Measurements from ENCODE around the gene CTXND1.
"Not testable (repeated sequence)": the region's sequence is repeated elsewhere in the genome, so short reads cannot be mapped to it uniquely, and the experiment has no call there.

CTXND1 gene

DNA sequence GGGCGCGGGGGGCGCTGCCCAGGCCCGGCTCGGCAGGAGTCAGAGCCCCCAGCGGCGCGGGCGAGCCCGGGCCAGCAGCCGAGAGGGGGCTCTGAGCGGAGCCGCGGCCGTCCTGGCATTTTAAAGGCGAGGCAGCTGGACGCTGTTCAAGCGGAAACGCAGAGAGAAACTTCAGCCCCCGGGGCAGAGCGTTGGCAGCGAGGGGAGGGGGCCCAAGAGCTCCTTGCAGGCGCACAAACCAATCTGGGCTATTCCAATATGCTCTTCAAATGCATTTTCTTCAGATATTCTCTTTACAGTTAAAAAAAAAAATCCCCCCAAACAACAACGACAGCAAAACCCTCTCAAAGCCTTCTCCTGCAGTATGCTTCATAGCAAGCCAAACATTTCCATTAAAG, at the start of gene CTXND1:
CTXND1 (minus strand) TSS at position 93 of the 398 bp plus-strand sequence. CDS start 50,264 bp downstream, outside the sequence.
- DNase-seq (ENCODE audit: low spot score): no peak
- TF ChIP-seq, protein P1, sequence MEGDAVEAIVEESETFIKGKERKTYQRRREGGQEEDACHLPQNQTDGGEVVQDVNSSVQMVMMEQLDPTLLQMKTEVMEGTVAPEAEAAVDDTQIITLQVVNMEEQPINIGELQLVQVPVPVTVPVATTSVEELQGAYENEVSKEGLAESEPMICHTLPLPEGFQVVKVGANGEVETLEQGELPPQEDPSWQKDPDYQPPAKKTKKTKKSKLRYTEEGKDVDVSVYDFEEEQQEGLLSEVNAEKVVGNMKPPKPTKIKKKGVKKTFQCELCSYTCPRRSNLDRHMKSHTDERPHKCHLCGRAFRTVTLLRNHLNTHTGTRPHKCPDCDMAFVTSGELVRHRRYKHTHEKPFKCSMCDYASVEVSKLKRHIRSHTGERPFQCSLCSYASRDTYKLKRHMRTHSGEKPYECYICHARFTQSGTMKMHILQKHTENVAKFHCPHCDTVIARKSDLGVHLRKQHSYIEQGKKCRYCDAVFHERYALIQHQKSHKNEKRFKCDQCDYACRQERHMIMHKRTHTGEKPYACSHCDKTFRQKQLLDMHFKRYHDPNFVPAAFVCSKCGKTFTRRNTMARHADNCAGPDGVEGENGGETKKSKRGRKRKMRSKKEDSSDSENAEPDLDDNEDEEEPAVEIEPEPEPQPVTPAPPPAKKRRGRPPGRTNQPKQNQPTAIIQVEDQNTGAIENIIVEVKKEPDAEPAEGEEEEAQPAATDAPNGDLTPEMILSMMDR (IDR thresholded peaks at IDR 0.05; ENCODE audit: extremely low read depth, missing control alignments): no peak

DNA sequence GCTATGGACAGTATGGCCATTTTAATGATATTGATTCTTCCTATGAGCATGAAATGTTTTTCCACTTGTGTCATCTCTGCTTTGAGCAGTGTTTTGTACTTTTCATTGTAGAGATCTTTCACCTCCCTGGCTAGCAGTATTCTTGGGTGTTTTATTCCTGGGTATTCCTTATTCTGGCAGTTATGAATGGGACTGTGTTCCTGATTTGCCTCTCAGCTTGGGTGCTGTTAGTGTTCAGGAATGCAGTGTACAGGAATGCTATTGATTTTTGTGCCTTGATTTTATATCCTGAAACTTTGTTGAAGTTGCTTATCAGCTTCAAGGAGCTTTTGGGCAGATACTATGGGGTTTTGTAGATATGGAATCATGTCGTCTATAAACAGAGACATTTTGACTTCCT, 49.5 kb upstream of the CTXND1 start:
- TF ChIP-seq, protein P1 (IDR thresholded peaks at IDR 0.05; ENCODE audit: extremely low read depth, missing control alignments): no peak

DNA sequence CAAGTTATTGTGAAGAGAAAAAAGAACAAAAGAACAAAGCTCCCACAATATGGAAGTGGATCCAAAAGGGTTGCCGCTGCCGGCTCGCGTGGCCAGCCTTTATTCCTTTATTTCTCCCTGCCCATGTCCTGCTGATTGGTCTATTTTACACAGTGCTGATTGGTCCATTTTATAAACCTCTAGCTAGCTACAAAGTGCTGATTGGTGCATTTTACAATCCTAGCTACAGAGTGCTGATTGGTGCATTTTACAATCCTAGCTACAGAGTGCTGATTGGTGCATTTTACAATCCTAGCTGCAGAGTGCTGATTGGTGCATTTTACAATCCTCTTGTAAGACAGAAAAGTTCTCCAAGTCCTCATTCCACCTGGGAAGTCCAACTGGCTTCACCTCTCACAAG, 43.8 kb upstream of the CTXND1 start:
- DNase-seq (ENCODE audit: low spot score): not testable (repeated sequence)

More for the DNA sequence above, 49.5 kb upstream of the CTXND1 start:
- no peak for DNase-seq (ENCODE audit: low spot score)

DNA sequence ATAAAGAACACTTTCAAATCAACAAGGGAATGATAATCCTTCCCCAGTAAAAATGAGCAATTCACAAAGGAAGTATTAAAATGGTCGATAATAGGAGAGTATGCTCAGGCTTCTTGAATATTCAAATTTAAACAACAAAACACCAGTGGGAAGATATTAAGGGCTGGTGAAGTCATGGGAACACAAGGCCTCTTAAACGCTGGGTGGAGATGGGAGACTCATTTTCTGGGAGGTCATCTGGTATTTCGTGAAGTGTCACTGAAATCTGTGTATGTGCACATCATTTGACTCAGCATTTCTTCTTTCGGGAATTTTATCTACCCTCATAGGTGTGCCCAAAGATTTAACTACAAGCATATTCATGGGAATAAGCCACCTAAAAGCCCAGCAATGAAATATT, 40.1 kb upstream of the CTXND1 start:
- no peak for DNase-seq (ENCODE audit: low spot score)
- TF ChIP-seq, protein P1 (IDR thresholded peaks at IDR 0.05; ENCODE audit: extremely low read depth, missing control alignments): no peak

DNA sequence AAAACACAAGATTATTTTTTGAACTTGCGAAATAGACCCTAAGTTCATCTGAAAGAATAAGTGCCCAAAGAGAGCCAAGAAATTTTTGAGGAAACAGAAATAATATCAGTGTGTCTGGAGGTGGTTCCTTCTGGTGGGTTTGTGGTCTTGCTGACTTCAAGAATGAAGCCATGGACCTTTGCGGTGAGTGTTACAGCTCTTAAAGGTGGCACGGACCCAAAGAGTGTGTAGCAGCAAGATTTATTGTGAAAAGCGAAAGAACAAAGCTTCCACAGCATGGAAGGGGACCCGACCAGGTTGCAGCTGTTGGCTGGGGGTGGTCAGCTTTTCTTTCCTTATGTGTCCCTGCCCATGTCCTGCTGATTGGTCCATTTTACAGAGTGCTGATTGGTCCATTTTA, 38.9 kb upstream of the CTXND1 start:
- DNase-seq (ENCODE audit: low spot score): not testable (repeated sequence)

DNA sequence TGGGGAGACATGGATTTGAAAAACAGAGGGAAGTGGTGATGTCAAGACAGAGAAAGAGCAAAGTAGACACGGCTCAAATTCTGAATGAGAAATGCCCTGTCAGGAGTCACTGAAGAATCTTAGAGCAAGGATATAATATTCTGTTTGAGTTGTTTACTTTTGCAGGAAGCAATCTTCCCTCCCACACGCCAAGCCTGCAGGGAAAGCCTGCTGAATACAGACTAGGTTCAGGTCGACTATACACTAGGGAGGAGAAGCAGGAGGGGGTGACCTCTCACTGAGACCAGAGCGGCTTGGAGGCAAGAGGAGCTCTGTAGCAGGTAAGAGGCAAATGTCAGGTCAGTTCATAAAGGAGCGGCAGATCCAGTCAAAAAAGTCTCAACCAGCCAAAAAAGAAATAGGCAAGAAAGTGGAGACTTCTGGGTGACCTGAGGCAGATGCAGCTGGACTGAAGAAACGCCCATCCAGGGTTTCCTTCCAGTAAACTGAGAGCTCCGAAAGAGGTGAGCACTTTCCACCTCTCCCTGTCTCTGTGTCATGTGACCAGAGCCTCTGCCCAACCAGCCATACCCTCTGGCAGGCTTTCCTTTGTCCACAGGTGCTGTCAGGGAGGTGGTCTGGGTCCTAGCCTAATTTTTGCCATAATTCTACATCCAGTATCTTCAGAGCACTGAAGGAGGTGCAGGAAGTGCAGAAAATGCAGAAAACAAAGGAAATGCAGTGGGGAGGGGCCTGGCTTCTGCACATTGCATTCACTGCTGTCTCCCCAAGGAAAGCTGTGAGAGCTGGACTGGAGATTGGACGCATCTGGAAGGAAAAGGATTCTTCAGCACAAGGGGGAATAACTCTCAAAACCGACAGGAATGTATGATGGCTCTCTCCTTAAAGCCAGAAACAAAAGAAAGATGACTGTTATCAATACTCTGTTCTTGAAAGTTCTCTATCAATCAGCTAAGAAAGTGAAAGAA, 37.8 kb upstream of the CTXND1 start:
- TF ChIP-seq, protein P1 (IDR thresholded peaks at IDR 0.05; ENCODE audit: extremely low read depth, missing control alignments): no peak
- DNase-seq (ENCODE audit: low spot score): no peak

DNA sequence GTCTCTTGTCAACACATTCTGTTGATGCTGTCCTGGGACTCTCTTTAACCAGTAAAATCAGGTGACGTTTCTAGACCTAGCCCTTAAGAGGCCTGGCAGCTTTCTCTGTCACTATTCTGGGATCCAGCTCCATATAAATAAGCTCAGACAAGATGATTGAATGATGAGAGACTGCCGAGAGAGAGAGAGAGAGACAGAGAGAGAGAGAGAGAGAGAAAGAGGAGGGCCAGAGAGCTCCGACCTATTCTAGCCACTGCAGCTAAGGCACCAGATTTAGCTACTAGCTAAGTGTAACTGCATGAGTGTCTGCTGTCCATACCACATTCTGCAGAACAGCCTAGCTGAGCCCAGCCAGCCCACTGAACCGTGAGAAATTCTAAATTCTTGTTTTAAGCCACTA, 36.1 kb upstream of the CTXND1 start:
- TF ChIP-seq, protein P1 (IDR thresholded peaks at IDR 0.05; ENCODE audit: extremely low read depth, missing control alignments): no peak
- DNase-seq (ENCODE audit: low spot score): no peak

DNA sequence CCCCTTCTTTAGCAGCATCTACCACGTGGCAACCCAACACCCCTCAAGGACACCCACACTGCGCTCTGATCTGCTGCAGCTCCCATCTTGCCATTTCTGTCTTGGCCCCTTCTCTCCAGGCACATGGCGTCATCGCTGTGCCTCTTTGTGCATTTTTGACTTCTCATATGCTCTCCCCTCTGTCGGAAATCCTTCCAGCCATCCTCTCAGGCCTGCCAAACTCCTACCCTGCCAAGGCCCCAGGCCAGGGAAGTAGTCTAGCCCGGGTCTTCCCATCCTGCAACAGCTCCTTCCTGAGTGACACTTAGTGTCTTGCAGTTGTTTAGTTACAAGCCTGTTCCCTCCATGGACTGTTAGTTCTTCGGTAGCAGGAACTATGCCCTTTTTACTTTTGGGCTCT, 34.0 kb upstream of the CTXND1 start:
- TF ChIP-seq, protein P1 (IDR thresholded peaks at IDR 0.05; ENCODE audit: extremely low read depth, missing control alignments): no peak
- no peak for DNase-seq (ENCODE audit: low spot score)

Data from GM20000 (cell line).